ENCODE data around the gene MUC2.

The MUC2 gene

DNA sequence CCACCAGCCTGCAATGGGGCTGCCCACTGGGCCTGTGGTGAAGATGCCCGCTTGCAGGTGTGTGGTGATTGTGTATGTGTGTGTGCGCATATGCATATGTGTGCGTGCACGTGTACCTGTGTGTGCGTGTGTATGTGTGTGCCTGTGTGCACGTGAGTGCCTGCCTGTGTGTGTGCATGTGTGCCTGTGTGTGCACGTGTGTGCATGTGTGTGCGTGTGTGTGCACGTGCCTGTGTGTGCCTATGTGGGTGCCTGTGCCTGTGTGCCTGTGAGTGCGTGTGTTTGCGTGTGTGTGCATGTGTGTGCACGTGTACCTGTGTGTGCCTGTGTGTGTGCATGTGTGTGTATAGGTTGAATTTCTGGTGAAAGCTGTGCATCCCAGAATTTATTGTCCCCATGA is 35.8 kb upstream of the MUC2 start:
- TF ChIP-seq ELF4 (IDR thresholded peaks at IDR 0.05) = no peak
- no peak for TF ChIP-seq L3MBTL2 (conservative IDR thresholded peaks at IDR 0.05)
- no peak for TF ChIP-seq ZNF384 (IDR thresholded peaks at IDR 0.05)
- TF ChIP-seq FOXA1 (IDR thresholded peaks at IDR 0.05) = no peak
- no peak for TF ChIP-seq BHLHE40 (IDR thresholded peaks at IDR 0.05; ENCODE audit: borderline replicate concordance)
- no peak for TF ChIP-seq TARDBP (IDR thresholded peaks at IDR 0.05)
- TF ChIP-seq, protein P1, sequence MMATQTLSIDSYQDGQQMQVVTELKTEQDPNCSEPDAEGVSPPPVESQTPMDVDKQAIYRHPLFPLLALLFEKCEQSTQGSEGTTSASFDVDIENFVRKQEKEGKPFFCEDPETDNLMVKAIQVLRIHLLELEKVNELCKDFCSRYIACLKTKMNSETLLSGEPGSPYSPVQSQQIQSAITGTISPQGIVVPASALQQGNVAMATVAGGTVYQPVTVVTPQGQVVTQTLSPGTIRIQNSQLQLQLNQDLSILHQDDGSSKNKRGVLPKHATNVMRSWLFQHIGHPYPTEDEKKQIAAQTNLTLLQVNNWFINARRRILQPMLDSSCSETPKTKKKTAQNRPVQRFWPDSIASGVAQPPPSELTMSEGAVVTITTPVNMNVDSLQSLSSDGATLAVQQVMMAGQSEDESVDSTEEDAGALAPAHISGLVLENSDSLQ (IDR thresholded peaks at IDR 0.05) = no peak
- no peak for DNase-seq (ENCODE audit: extremely low spot score)
- CTCF ChIA-PET = no interaction called here
- POLR2A ChIA-PET = no interaction called here

GRCh38 chr11:1039481-1040427 is 34.9 kb upstream of the MUC2 start:
- no peak for TF ChIP-seq SUZ12 (IDR thresholded peaks at IDR 0.05)
- TF ChIP-seq FOXK2 (IDR thresholded peaks at IDR 0.05) = no peak
- no peak for TF ChIP-seq TARDBP (IDR thresholded peaks at IDR 0.05)
- TF ChIP-seq L3MBTL2 (conservative IDR thresholded peaks at IDR 0.05) = no peak
- no peak for TF ChIP-seq HDGF (IDR thresholded peaks at IDR 0.05; ENCODE audit: borderline replicate concordance)
- no peak for TF ChIP-seq ARNT (IDR thresholded peaks at IDR 0.05)
- POLR2A ChIA-PET = no interaction called here
- CTCF ChIA-PET = no interaction called here
- no peak for DNase-seq (ENCODE audit: extremely low spot score)

DNA sequence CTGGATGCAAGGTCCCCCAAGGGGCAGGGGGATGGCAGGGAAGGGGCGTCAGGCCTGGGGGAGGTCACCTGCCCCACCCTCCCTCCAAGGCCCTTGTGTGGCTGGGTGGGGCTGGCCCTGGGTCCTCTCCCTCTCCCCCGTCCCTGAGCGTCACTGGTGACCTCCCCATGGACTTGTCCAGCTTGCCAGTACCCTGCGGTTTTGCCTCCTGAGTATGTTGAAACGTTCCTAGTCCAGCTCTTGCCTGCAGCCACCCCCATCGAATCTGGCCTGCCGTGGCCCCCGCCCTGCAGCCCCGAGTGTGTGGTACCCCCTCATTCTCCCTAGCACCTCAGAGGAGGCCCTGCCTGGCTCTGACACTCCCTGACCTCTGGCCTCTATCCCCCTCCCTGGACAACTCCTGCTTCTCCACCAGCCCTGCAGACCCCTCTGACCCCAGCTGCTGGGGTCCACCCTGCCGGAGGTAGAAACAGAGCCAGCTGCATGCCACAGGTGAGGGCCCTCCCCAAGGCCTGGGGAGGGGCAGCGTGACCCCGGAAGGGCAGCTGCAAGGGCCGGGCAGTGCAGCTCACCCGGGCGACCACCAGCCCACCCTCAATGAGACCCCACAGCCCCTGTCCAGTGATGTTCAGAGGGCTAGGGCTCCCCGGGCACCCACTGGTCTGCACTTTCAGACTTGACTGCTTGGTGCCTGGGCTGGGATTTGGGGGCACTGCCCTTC is 34.1 kb upstream of the MUC2 start:
- ChIA-PET POLR2A (no interaction called here), CTCF (no interaction called here)
- TF ChIP-seq ELF4 (IDR thresholded peaks at IDR 0.05) (no peak), TARDBP (IDR thresholded peaks at IDR 0.05) (no peak), BHLHE40 (IDR thresholded peaks at IDR 0.05; ENCODE audit: borderline replicate concordance) (no peak), L3MBTL2 (conservative IDR thresholded peaks at IDR 0.05) (no peak), HDGF (IDR thresholded peaks at IDR 0.05; ENCODE audit: borderline replicate concordance) (no peak), SP1 (IDR thresholded peaks at IDR 0.05) (no peak), CTBP1 (IDR thresholded peaks at IDR 0.05; ENCODE audit: borderline replicate concordance) (no peak), FOXA1 (IDR thresholded peaks at IDR 0.05) (no peak), NFRKB (IDR thresholded peaks at IDR 0.05) (no peak)
- no peak for DNase-seq (ENCODE audit: extremely low spot score)

- TF ChIP-seq SP1 (IDR thresholded peaks at IDR 0.05) = no peak
- no peak for TF ChIP-seq CTBP1 (IDR thresholded peaks at IDR 0.05; ENCODE audit: borderline replicate concordance)
- no peak for TF ChIP-seq L3MBTL2 (conservative IDR thresholded peaks at IDR 0.05)
- TF ChIP-seq SUZ12 (IDR thresholded peaks at IDR 0.05) = no peak
- no peak for TF ChIP-seq FOXM1 (IDR thresholded peaks at IDR 0.05; ENCODE audit: borderline replicate concordance)
- TF ChIP-seq HDGF (IDR thresholded peaks at IDR 0.05; ENCODE audit: borderline replicate concordance) = no peak
- TF ChIP-seq BHLHE40 (IDR thresholded peaks at IDR 0.05; ENCODE audit: borderline replicate concordance) = no peak
- no peak for TF ChIP-seq TARDBP (IDR thresholded peaks at IDR 0.05)
- no peak for TF ChIP-seq ARNT (IDR thresholded peaks at IDR 0.05)
- no peak for TF ChIP-seq ELF4 (IDR thresholded peaks at IDR 0.05)
- no peak for TF ChIP-seq FOXA1 (IDR thresholded peaks at IDR 0.05)
- TF ChIP-seq, protein P1 (IDR thresholded peaks at IDR 0.05) = no peak
- TF ChIP-seq NFRKB (IDR thresholded peaks at IDR 0.05) = no peak
- no peak for TF ChIP-seq LEF1 (IDR thresholded peaks at IDR 0.05; ENCODE audit: borderline replicate concordance)
- no peak for DNase-seq (ENCODE audit: extremely low spot score)
- ChIA-PET CTCF (interaction anchor here (0.9 kb wide), 1 partner anchor 10 kb away, joined by 3 read pairs; no protein-coding TSS in a partner anchor), POLR2A (no interaction called here)
Measured at GRCh38 chr11:1041149-1041467, 33.6 kb upstream of the MUC2 start.

DNA sequence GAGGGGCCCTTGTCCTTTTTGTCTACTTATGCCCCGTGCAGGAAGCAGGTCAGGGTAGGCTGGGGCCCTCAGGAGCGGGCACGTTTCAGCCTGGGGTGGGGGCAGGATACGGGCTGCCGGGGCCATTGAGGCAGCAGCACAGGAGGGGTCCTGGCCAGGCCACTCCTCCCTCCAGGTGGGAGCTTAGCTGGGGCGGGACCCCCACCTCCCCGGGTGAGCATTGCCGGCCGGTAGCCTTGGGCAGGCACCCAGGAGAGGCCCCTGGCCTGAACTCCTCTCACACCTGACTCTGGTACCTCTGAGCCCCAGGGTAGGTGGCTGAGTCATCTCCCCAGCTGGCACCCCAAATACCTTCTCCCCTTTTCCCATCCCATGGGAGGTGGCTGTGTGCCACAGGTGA is 33.2 kb upstream of the MUC2 start:
- POLR2A ChIA-PET = no interaction called here
- no peak for DNase-seq (ENCODE audit: extremely low spot score)
- CTCF ChIA-PET = interaction anchor here (0.9 kb wide), 1 partner anchor 9 kb away, joined by 3 read pairs; no protein-coding TSS in a partner anchor
- no peak for TF ChIP-seq NFRKB (IDR thresholded peaks at IDR 0.05)
- TF ChIP-seq ARNT (IDR thresholded peaks at IDR 0.05) = no peak
- no peak for TF ChIP-seq SUZ12 (IDR thresholded peaks at IDR 0.05)
- TF ChIP-seq FOXA1 (IDR thresholded peaks at IDR 0.05) = no peak
- no peak for TF ChIP-seq ELF4 (IDR thresholded peaks at IDR 0.05)
- TF ChIP-seq SP1 (IDR thresholded peaks at IDR 0.05) = no peak
- no peak for TF ChIP-seq FOXK2 (IDR thresholded peaks at IDR 0.05)
- TF ChIP-seq LEF1 (IDR thresholded peaks at IDR 0.05; ENCODE audit: borderline replicate concordance) = no peak
- TF ChIP-seq FOXM1 (IDR thresholded peaks at IDR 0.05; ENCODE audit: borderline replicate concordance) = no peak
- TF ChIP-seq BHLHE40 (IDR thresholded peaks at IDR 0.05; ENCODE audit: borderline replicate concordance) = no peak
- no peak for TF ChIP-seq L3MBTL2 (conservative IDR thresholded peaks at IDR 0.05)
- TF ChIP-seq ZNF384 (IDR thresholded peaks at IDR 0.05) = no peak
- TF ChIP-seq, protein P1 (IDR thresholded peaks at IDR 0.05) = no peak
- TF ChIP-seq TARDBP (IDR thresholded peaks at IDR 0.05) = no peak
- TF ChIP-seq HDGF (IDR thresholded peaks at IDR 0.05; ENCODE audit: borderline replicate concordance) = no peak
- TF ChIP-seq CTBP1 (IDR thresholded peaks at IDR 0.05; ENCODE audit: borderline replicate concordance) = no peak

All from HEK293T (cell line).